Limb (tissue), 2 donors: Measurements from ENCODE around the gene MAPK12.
"Not testable (repeated sequence)": the region's sequence is repeated elsewhere in the genome, so short reads cannot be mapped to it uniquely, and the experiment has no call there.

Experiments
- DNase-seq, 2 donors: peaks; one replicate each; pipeline ENCODE4 v3.0.0-alpha.2; 2016; ENCODE audit errors: extremely low spot score in 2 of 2

MAPK12 gene

DNA sequence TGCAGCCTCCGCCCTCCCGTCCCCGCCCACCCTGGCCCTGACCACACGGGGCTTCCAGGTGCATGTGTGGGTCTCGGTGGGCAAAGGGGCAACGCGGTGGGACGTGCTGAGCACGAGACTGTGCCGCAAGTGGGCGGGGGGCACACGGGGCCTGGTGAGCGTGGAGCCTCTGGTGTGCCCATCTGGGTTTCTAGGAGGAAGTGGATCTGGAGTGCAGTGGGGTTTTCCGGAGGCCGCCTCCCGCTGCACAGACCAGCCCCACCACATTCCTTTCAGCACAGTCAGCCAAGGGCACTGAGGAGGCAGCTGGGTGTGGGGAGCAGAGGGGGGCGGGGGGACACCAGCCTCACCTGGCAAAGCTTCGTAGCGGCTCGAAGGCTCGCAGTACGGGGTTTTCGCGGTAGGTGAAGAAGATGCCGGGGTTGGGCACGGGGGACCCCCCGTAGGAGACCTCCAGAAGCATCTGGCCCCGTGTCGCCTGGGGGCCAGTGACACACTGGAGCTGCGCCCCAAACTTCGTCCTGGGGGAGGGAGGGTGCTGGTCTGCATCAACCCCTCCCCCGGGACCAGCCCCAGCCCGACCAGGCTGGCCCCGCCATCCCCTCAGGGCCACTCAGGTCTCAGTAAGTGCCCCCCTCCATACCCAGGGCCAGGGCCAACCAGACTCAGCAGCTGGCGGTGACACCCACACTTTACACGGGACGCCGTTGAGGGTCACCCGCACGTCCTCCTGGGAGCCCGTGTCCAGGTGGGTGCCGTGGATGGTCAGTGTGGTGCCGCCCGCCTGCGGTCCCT lies 21.1 kb upstream of the MAPK12 start:
- DNase-seq, result no peak

DNA sequence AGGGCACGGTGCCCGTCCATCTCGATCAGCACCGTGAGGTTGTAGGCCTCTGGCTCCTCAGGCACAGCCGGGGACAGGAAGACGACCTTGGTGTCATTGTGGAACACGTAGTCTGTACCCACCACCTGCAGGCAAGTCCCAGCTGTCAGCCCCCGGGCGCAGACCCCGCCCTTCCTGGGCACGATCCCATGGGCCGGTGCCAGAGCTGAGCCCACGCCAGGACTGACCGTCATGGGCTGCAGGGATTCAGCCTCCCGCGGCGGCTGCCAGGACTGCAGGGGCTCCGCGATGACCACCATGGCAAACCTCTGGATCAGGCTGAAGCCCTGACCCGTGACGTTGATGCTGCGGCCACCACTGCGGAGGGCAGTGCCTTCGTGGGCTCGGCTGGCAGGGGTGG lies 20.5 kb upstream of the MAPK12 start:
- DNase-seq, result no peak

DNA sequence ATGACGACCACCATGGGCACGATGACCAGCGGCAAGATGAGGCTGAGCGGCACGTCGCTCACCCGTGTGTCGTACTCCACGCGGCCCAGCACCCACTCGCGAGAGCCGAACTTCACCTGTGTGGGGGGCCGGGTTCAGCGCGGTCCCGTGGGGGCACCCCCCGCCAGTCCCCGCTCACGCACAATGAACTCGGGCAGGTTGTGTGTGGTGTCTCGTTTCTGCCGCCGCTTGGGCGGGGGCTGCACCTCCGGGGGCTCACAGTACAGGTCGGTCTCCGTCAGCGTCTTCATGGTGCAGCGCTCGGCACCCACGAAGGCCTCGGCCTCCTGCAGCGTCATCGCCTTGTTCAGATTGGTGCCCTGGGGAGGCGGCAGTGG lies 19.9 kb upstream of the MAPK12 start:
- DNase-seq, result no peak

DNA sequence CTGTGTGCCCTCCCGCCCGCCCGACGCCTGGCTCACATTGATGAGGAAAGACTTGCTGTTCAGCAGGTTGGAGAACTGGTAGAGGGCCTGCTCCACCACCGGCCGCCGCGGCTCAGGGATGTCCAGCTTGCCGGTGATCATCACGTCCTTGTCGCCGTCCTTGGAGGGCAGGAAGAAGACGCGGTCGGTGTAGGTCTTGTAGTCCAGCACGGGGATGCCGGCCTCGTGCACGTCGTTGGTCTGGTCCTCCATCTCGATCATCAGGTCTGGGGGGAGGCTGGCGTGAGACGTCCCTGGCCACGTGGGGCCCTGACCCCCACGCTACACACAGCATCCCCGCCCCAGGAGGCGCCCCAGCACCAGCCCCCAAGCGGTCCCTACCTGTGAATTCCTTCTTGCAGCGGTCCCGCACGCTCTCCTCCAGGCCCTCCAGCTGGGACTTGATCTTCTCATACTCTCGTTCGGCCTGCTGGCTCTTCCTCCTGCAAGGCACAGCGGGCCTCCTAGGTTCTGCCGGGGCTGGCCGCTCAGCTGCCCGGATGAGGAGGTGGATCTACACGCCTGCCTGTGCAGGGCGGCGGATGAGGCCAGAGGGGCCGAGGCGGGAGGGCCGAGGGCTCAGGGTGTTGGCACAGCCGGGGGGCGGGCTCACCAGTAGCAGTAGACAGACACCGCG lies 19.4 kb upstream of the MAPK12 start:
- DNase-seq, result no peak

DNA sequence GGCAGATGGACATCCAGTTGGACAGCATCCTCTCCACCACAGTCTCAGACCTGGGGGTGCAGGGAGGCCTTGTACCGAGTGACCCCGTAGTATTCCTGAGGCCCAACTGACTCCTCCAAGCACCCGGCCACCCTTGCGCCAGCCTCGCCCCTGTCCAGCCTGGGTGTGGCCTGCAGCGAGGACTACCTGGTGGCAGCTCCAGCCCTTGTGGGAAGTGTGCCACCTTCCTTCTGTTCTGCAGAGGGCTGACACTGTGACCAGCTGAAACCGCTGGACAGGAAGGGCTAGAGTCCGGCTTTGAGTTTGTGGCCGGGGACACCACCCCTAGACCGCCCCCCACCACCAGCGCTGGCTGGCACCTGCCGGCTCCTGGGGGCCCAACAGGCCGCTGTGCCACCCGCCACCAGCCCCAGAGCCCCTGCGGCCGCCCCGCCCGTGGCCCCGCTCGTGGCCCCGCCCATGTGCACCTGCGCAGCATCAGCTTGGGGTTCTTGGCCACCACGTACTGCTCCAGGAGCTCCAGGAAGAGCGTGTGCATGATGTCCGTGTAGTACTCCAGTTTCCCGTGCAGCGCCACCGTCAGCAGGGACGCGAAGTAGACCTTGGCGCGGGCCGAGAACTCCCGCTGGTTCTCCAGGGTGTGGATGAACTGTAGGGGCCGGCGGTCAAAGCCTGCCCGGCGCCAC lies 18.7 kb upstream of the MAPK12 start:
- DNase-seq, result no peak

DNA sequence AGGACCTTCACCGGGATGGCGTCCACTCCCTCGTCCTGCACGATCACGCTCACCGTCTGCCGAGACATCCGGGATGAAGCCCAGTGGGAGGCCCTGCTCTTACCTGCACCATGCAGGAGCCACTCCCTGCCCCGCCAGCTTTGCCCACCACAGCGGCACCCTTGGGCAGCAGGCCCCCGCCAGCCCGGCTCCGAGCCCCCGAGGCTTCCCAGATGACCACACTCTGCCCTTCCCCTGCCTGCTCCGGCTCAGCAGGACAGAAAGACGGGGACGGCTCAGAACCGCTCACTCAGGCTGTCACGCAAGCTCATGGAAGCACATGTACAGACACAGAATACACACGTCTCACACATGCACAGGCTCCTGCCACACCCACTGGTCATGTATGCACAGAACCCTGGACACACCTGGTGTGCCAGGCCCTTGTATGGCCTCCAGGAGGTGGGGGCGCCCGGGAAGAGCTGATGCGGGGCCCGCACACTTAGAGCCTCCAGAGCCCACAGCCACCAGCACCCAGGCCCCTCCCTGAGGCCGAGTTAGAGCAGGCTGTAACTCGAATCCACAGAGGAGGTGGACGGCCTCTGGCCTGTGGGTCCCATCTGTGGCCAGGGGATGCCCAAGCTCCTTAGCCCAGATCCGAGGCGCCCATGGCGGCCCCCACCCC lies 17.6 kb upstream of the MAPK12 start:
- no peak for DNase-seq

DNA sequence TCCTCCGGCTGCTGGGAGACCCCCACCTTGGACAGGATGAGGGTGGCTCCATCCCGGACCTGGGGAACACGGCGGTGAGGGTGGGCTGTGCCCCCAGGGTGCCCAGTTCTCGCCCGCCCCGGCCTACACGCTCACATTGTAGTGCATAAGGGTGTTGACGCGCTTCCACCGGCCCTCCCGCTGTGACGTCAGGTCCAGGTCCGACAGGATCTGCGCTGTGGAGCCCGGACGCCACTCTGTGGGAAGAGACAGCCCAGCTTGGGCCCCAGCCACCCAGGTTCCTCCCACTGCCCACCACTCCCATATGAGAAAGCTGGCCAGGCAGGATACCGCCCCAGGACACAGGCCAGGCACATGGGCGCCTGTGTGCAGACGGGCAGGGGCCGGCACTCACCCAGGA lies 17.0 kb upstream of the MAPK12 start:
- DNase-seq, result no peak

DNA sequence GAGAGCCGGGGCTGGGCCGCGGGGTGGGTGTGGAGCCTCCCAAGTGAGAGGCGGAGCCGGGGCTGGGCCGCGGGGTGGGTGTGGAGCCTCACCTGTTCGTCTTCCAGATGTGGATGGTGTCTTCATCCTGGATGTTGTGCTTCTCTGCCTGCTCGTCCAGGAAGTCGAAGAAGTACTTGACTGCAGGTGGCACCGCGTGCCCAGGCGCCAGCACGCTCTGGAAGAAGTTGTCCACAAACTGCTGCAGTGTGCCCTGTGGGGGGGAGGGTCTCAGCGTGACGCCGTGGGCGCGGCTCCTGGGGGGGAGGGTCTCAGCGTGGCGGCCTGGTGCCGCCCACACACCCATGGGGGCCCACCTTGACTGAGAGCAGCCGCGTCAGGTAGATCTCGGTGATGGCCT lies 16.3 kb upstream of the MAPK12 start:
- DNase-seq, result no peak

DNA sequence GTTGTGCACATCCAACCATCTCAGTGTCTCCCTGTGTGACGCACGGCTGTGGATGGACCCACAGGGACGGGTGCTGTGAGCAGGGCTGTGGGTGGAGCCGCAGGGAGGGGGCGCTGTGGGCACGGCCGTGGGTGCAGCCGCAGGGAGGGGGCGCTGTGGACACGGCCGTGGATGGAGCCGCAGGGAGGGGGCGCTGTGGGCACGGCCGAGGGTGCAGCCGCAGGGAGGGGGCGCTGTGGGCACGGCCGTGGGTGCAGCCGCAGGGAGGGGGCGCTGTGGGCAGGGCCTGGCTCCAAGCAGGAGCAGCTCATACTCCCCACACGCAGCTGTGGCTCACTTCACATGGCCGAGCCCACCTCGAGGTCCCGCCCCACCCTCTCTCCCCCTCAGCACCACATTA lies 14.7 kb upstream of the MAPK12 start:
- DNase-seq, result peak in 1 of 2 donors; percentile 74

DNA sequence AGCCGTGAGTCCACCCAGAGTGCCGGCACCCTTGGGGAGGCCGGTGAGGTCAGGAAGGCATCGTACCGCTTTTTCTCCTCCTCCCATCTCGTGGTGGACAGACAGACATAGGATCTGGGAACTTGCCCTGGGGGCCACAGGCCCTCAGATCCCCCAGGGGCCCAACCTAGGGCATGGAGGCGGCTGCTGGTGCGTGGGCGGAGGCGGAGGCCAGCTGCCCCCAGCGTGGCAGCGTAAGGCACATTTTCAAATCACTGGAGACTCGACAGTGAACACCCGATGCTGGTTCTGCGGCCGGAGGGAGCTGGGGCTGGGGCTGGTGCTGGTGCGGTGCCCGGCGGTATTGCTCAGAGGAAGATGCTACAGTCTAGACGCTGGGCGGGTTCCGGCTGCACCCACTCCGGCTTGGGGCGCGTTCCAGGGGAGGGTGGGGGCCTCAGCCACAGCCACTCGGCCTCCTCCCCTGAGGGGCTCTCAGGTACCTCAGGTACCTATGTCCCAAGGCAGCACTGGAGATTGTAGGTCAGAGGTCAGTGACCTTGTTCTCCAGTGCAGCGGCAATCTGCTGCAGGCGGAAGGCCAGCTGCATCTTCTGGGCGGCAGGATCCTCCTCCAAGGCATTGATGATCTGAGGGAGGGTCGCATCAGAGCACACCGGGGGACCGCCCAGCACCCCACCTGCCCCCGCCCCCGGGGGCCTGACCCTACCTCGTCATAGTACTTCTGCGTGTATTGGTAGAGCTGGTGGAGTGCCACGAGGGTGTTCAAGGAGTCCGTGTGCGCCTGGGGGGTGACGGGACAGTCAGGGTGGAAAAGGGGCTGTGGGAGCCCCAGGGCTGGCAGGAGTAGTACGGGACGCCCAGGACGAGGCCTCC lies 13.9 kb upstream of the MAPK12 start:
- no peak for DNase-seq

DNA sequence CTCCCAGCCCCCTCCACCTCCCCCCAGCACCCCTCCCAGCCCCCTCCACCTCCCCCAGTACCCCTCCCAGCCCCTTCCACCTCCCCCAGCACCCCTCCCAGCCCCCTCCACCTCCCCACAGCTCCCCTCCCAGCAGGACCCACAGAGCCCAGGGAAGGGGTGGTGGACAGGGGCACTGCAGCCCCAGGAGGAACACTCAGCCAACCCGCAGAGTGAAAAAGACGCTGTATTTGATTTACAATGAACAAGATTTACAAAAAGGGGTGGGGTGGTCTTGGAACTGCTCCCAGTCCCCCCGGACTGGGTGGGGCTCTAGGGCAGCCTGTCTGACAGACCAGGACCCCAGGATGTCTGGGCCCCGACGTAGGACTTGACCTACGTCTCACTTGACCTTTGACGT lies 13.3 kb upstream of the MAPK12 start:
- no peak for DNase-seq

DNA sequence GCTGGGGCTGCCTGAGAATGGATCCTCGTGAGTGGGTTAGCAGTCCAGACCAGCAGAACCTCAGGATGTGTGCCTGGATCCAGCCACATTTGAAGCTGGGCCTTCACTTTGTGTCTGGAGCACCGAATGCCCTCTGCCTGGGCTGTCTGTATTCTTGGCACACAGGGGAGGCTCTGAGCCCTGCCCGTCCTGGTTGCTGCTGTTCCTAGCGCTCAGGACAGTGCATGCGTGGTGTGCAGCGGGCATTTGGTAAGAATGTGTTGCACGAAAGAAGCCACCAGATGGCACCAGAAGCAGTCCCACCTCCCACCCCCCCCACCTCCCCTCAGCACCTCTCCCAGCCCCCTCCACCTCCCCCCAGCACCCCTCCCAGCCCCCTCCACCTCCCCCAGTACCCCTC lies 12.8 kb upstream of the MAPK12 start:
- peak in 1 of 2 donors; percentile 69 for DNase-seq

DNA sequence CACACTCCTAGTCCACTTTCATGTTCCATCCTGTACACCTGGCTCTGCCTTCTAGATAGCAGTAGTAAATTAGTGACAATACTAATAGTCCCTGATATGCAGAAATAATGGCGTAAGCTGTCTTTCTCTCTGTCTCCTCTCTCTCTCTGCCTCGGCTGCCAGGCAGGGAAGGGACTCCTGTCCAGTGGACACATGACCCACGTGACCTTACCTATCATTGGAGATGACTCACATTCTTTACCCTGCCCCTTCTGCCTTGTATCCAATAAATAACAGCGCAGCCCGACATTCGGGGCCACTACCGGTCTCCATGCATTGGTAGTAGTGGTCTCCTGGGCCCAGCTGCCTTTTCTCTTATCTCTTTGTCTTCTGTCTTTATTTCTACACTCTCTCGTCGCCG lies 12.3 kb upstream of the MAPK12 start:
- DNase-seq, result not testable (repeated sequence)

DNA sequence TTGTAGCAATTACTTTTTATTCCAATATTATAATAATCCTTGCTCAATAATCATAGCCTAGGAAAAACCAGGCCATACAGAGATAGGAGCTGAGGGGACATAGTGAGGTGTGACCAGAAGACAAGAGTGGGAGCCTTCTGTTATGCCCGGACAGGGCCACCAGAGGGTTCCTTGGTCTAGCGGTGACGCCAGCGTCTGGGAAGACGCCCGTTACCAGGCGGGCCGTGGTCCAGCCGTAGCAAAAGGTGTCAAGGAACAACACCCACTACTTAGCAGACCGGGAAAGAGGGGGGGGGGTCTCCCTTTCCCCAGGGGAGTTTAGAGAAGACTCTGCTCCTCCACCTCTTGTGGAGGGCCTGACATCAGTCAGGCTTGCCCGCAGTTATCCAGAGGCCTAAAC lies 11.9 kb upstream of the MAPK12 start:
- DNase-seq, result not testable (repeated sequence)

DNA sequence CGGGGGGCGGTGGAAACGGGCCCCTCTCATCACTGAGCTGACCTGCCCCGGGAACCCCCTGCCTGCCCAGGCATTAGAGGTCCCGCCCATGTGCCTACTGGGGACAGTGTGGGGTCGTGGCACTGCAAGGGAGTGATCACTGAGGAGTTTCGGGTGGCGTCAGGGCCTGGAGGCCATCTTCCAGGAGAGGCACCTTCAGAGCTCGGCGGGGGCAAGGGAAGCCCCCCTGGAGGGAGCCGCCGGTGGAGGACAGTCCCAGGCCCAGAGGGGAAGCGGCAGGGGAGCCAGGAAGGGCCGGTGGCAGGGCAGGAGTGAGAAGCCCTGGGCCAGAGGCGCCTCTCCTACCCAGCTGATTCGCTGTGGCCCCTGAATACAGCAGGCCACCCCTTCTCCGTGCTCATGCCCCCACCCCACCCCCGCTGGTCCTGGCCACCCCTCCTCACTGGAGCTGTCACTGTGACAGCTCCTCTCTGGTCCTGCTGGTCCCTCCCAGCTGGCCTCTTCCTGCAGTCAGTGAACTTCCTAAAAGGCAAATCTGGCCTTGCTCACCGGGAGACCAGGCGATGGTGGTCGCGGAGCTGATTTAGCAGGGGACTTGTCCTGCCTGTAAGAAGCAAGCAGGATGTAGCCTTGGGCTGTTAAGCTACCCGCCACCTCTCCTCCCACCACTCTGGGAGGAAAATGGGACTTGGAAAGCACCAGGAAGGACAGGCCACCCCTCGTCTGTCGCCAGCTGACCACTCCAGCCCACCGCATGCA lies 10.7 kb upstream of the MAPK12 start:
- DNase-seq, result no peak

DNA sequence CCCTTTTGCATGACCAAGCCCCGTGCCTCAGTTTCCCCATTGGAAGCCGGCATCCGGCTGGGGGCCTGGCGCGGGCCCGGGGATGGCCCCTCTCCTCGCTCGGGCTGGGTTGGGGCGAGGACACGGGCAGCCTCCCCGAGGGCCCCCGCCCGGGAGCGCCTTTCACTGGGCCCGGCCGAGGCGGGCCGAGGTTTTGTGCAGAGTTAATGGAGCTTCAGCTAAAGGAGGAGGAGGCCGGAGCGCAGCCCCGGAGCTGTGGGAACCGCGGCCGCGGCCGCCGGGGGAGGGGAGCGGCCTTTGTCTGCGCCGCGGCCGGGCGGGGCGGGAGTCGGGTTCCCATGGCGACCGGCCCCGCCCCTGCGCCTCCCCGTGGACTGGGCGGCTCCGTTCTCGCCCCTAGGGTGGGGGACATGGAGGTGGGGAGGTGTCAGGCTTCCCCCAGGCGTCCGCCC lies 10.1 kb upstream of the MAPK12 start:
- peak in 1 of 2 donors; percentile 83 for DNase-seq

DNA sequence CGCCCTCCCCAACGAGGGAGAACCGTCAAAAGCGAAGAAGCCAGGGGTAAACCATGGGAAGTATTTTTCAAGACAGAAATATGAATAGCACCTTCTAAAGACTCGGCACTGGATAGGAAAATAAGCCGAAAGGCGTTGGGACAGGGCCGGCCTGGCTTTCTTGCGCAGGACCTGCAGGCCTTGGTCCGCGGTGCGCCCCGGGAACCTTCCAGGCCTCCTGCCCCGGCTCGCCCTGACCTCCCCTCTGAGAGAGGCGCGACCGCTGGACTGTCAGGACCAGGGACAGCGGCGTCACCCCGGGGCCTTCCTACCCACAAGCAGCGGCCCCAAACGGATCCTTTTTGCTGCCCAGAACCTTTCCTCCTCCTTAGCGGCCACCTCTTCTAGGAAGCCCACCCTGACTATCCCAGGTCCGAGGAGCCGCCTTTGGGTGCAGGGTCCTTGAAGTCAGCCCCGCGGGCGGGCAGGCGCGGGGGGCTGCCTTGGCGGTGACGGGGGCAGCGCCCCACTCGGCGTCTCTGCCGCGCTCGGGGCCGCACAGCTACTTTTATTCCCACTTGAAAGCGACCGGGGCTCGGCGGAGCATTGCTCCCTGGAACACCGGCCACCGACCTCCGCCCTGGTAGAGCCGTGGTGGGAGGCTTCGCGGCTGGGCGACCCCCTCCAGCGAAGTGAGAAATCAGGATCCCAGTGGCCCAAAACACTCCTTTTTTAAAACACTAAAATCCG lies 9.3 kb upstream of the MAPK12 start:
- peak in 1 of 2 donors; percentile 80 for DNase-seq

DNA sequence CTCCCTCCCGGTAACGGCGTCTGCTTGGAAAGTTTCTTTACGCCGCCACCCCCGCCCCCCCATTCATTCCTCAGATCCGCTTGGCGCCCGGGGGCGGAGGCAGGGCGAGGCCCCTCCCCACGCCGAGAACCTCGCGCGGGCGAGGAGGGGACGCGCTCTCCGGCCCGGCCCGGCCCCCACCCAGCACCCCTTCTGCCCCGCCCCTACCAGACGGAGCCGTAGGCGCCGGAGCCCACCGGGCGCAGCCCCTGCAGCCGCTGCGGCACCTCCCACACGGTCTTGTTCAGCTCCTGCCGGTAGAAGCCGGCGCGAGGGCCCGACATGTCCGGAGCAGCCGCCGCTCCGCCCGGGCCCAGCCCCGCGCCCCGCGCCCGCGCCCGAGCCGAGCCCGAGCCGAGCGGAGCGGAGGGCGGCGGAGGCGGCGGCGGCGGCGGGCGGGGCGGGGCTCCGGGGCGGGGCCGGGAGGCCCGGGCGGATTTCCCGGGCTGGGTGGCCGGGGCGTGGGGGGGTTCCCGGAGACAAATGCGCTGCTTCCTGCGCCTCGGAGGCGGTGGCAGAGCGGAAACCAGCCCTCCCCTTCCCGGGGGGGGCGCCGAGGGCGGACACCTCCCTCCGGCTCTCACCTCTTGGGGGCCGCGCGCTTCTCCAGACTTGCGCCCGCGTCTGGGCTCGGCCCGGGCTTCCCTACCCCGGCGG lies 8.6 kb upstream of the MAPK12 start, which contains the start of gene MAPK11:
MAPK11 (minus strand) TSS at position 411 of the 696 bp plus-strand sequence; CDS start at position 323, 88 bp downstream.
- peak in 1 of 2 donors; percentile 75 for DNase-seq

DNA sequence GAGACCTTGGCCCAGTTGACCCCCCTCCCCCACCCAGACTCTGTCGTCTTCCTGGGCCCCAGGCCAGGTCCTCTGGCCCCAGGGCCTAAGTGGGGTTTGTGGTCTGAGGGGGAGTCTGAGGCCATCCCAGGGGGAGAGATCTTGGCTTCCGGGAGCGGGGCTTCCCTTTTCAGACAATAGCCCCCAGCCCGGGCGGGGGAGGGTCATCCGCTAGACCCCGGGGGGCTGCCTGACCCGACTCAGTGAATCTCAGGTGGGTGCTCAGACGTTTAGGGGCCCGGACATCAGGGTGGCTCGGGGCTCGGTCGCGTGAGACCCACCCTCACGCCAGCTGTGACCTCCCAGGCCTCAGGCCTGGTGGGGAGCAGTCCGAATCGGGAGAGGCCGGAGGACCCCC lies 8.1 kb upstream of the MAPK12 start:
- no peak for DNase-seq
